CD4-positive, alpha-beta T cell treated with Interleukin-6 at 100 ng/mL for 8 hours (primary cell): ENCODE results near the gene HIVEP3.

ENCODE experiments used
- DNase-seq: peaks from one replicate; pipeline ENCODE4 v3.0.0-alpha.2; 2020; ENCODE audit warnings: mixed read lengths, low spot score

The HIVEP3 gene

GRCh38 chr1:41481109-41481775, 437.5 kb downstream of the HIVEP3 start:
- DNase-seq, result no peak

- no peak for DNase-seq
Observed at GRCh38 chr1:41480204-41481108, 438.3 kb downstream of the HIVEP3 start.

GRCh38 chr1:41479808-41480160, 438.9 kb downstream of the HIVEP3 start:
- no peak for DNase-seq

GRCh38 chr1:41479000-41479807, 439.5 kb downstream of the HIVEP3 start:
- DNase-seq, result no peak

- no peak for DNase-seq
Observed at GRCh38 chr1:41478118-41478748, 440.5 kb downstream of the HIVEP3 start.

- no peak for DNase-seq
Observed at GRCh38 chr1:41476807-41477361, 441.8 kb downstream of the HIVEP3 start.

- no peak for DNase-seq
Observed at GRCh38 chr1:41475859-41476567, 442.7 kb downstream of the HIVEP3 start.

GRCh38 chr1:41475346-41475745, 443.4 kb downstream of the HIVEP3 start:
- no peak for DNase-seq

- DNase-seq, result no peak
Observed at GRCh38 chr1:41474490-41475271, 444.0 kb downstream of the HIVEP3 start.

GRCh38 chr1:41473738-41474362, 444.9 kb downstream of the HIVEP3 start:
- no peak for DNase-seq

- no peak for DNase-seq
Observed at GRCh38 chr1:41471658-41472057, 447.1 kb downstream of the HIVEP3 start.

GRCh38 chr1:41469706-41470105, 449.0 kb downstream of the HIVEP3 start:
- no peak for DNase-seq

GRCh38 chr1:41468122-41468762, 450.5 kb downstream of the HIVEP3 start:
- DNase-seq, result no peak

GRCh38 chr1:41467673-41468072, 451.0 kb downstream of the HIVEP3 start:
- DNase-seq, result no peak

- no peak for DNase-seq
Observed at GRCh38 chr1:41466146-41466545, 452.6 kb downstream of the HIVEP3 start.

GRCh38 chr1:41465741-41466140, 453.0 kb downstream of the HIVEP3 start:
- DNase-seq, result no peak

GRCh38 chr1:41464885-41465284, 453.8 kb downstream of the HIVEP3 start:
- no peak for DNase-seq

- DNase-seq, result no peak
Observed at GRCh38 chr1:41463516-41463915, 455.2 kb downstream of the HIVEP3 start.

- DNase-seq, result no peak
Observed at GRCh38 chr1:41462680-41463004, 456.1 kb downstream of the HIVEP3 start.
